Bronchial epithelial cell (primary cell): ENCODE measurements around the gene COL4A4. TPM values are rescaled to one million over a fixed set of nuclear protein-coding genes. Genes with fewer than 3 reads are reported as not detected.

ENCODE experiments used
- DNase-seq: peaks from one replicate; pipeline ENCODE4 v3.0.0-alpha.2; 2010; ENCODE audit warnings: low read depth
- FAIRE-seq: peaks from 2 replicates; lab custom pipeline; 2011; peaks lifted over from hg19 to GRCh38; lab: Jason Lieb, UNC
- H3K27me3 ChIP-seq: 2 replicates; pipeline ENCODE4 v1.5.1; 2011; ENCODE audit warnings: low read length; ENCODE audit not compliant: control insufficient read depth, insufficient read depth
- H3K36me3 ChIP-seq: 2 replicates; pipeline ENCODE4 v1.5.1; 2011; ENCODE audit warnings: low read length; ENCODE audit not compliant: control insufficient read depth, insufficient read depth
- H3K4me3 ChIP-seq: 2 replicates; pipeline ENCODE4 v1.5.1; 2011; ENCODE audit warnings: mild to moderate bottlenecking, low read depth, low read length, control low read depth
- CTCF ChIP-seq: IDR thresholded peaks from 2 replicates; pipeline ENCODE4 v1.5.1; 2011; ENCODE audit warnings: mild to moderate bottlenecking, moderate library complexity, low read length, control low read depth, inconsistent platforms; ENCODE audit not compliant: insufficient read depth, severe bottlenecking
- total RNA-seq: library from RNA; depleted of rRNA; stranded (reverse); fragments of >200 nt; gene quantifications from 2 replicates; pipeline ENCODE4 v1.2.1, GENCODE V29; 2014

Gene COL4A4
- total RNA-seq, 1 donor from 2014 or later, result under 0.01 TPM

GRCh38 chr2:227132986-227133385, 31.0 kb downstream of the COL4A4 start:
- no peak for FAIRE-seq
- Histone ChIP-seq H3K27me3 (no peaks in the 10 kb centered on the region), H3K4me3 (no peak overlapping the region), H3K36me3 (no peaks in the 10 kb centered on the region)
- DNase-seq, result peak; percentile 12
- no peak for TF ChIP-seq CTCF

- H3K27me3 ChIP-seq, result no peaks in the 10 kb centered on the region
- no peaks in the 10 kb centered on the region for H3K36me3 ChIP-seq
- no peak overlapping the region for H3K4me3 ChIP-seq
- TF ChIP-seq CTCF, result no peak
- no peak for DNase-seq
- FAIRE-seq, result no peak
Observed at GRCh38 chr2:227130636-227131035, 33.4 kb downstream of the COL4A4 start.

- H3K4me3 ChIP-seq, result no peak overlapping the region
- DNase-seq (no peak), FAIRE-seq (no peak)
- no peaks in the 10 kb centered on the region for H3K36me3 ChIP-seq
- TF ChIP-seq CTCF, result no peak
- no peaks in the 10 kb centered on the region for H3K27me3 ChIP-seq
Observed at GRCh38 chr2:227127201-227127600, 36.8 kb downstream of the COL4A4 start.

GRCh38 chr2:227125506-227125905, 38.5 kb downstream of the COL4A4 start:
- Histone ChIP-seq H3K27me3 (no peaks in the 10 kb centered on the region), H3K4me3 (no peak overlapping the region), H3K36me3 (no peaks in the 10 kb centered on the region)
- no peak for DNase-seq
- no peak for FAIRE-seq
- TF ChIP-seq CTCF, result no peak

GRCh38 chr2:227124811-227125210, 39.2 kb downstream of the COL4A4 start:
- Histone ChIP-seq H3K27me3 (no peaks in the 10 kb centered on the region), H3K36me3 (no peaks in the 10 kb centered on the region), H3K4me3 (no peak overlapping the region)
- FAIRE-seq (no peak), DNase-seq (no peak)
- no peak for TF ChIP-seq CTCF

- no peak for TF ChIP-seq CTCF
- Histone ChIP-seq H3K27me3 (no peaks in the 10 kb centered on the region), H3K36me3 (no peaks in the 10 kb centered on the region), H3K4me3 (no peak overlapping the region)
- FAIRE-seq (no peak), DNase-seq (no peak)
Observed at GRCh38 chr2:227123697-227124096, 40.3 kb downstream of the COL4A4 start.
